Neuronal stem cell (in vitro differentiated cells): Measurements from ENCODE around the gene UNC93A.

Experiments
- DNase-seq: peaks from one replicate; pipeline ENCODE4 v3.0.0-alpha.2; 2013; ENCODE audit warnings: low spot score
- H2AFZ ChIP-seq: one replicate; pipeline ENCODE4 v1.6.1; 2013; ENCODE audit warnings: mild to moderate bottlenecking, low read length, inconsistent platforms
- H2AK5ac ChIP-seq: 2 replicates; pipeline ENCODE4 v1.6.1; 2013; ENCODE audit warnings: low read depth, mild to moderate bottlenecking, inconsistent platforms, low read length, moderate library complexity, mixed read lengths
- H2BK120ac ChIP-seq: 2 replicates; pipeline ENCODE4 v1.6.1; 2013; ENCODE audit warnings: low read depth, mild to moderate bottlenecking, inconsistent platforms, low read length, moderate library complexity, mixed read lengths
- H2BK12ac ChIP-seq: one replicate; pipeline ENCODE4 v1.6.1; 2013; ENCODE audit warnings: low read length, inconsistent platforms
- H2BK15ac ChIP-seq: 2 replicates; pipeline ENCODE4 v1.6.1; 2013; ENCODE audit warnings: mild to moderate bottlenecking, low read length, inconsistent platforms, mixed read lengths
- H2BK5ac ChIP-seq: one replicate; pipeline ENCODE4 v1.6.1; 2013; ENCODE audit warnings: inconsistent platforms, mild to moderate bottlenecking, low read length, moderate library complexity
- H3K14ac ChIP-seq: one replicate; pipeline ENCODE4 v1.6.1; 2013; ENCODE audit warnings: low read length, inconsistent platforms
- H3K18ac ChIP-seq: 2 replicates; pipeline ENCODE4 v1.6.1; 2013; ENCODE audit warnings: low read length, inconsistent platforms
- H3K23ac ChIP-seq: 2 replicates; pipeline ENCODE4 v1.6.1; 2013; ENCODE audit warnings: low read depth, mild to moderate bottlenecking, mixed read lengths, low read length, inconsistent platforms; ENCODE audit not compliant: poor library complexity
- H3K27ac ChIP-seq: replicated peaks from 3 replicates; pipeline ENCODE4 v1.5.1; 2013; ENCODE audit warnings: low read length, inconsistent platforms
- H3K27me3 ChIP-seq, 3 experiments: 2 replicates each; pipeline ENCODE4 v1.6.1; 2013; ENCODE audit warnings: low read length in 3 of 3, mild to moderate bottlenecking in 2 of 3, inconsistent platforms in 1 of 3, low read depth in 1 of 3, mixed read lengths in 1 of 3, moderate library complexity in 1 of 3; ENCODE audit not compliant: control insufficient read depth in 3 of 3, insufficient read depth in 3 of 3
- H3K36me3 ChIP-seq, 2 donors: replicated peaks in 1 of 2; 2 replicates each; pipeline ENCODE4 v1.6.1; 2013; ENCODE audit warnings: low read length in 2 of 2; ENCODE audit not compliant: control insufficient read depth in 2 of 2, insufficient read depth in 2 of 2
- H3K4ac ChIP-seq: 2 replicates; pipeline ENCODE4 v1.6.1; 2013; ENCODE audit warnings: inconsistent platforms, mild to moderate bottlenecking, low read length, moderate library complexity
- H3K4me1 ChIP-seq, 2 donors: 1 replicate in 1 of 2; 2 replicates in 1 of 2; pipeline ENCODE4 v1.6.1; 2013; ENCODE audit warnings: low read length in 2 of 2, low read depth in 1 of 2; ENCODE audit not compliant: control insufficient read depth in 2 of 2, insufficient read depth in 1 of 2
- H3K4me2 ChIP-seq: one replicate; pipeline ENCODE4 v1.6.1; 2013; ENCODE audit warnings: mild to moderate bottlenecking, low read length, inconsistent platforms; ENCODE audit not compliant: insufficient read depth, poor library complexity, severe bottlenecking
- H3K4me3 ChIP-seq, 2 donors: 2 replicates each; pipeline ENCODE4 v1.5.1; 2013; ENCODE audit warnings: low read length in 2 of 2, mild to moderate bottlenecking in 2 of 2, inconsistent platforms in 1 of 2, moderate library complexity in 1 of 2
- H3K79me1 ChIP-seq: one replicate; pipeline ENCODE4 v1.6.1; 2013; ENCODE audit warnings: low read depth, mild to moderate bottlenecking, inconsistent platforms, low read length, moderate library complexity
- H3K9ac ChIP-seq: one replicate; pipeline ENCODE4 v1.6.1; 2013; ENCODE audit warnings: mild to moderate bottlenecking, low read depth, low read length, inconsistent platforms; ENCODE audit not compliant: poor library complexity
- H3K9me3 ChIP-seq, 2 donors: replicated peaks in 1 of 2; 2 replicates each; pipeline versions ENCODE3 to v1.6.1; 2013; ENCODE audit warnings: low read length in 2 of 2, mild to moderate bottlenecking in 2 of 2, inconsistent platforms in 1 of 2, low read depth in 1 of 2, mixed read lengths in 1 of 2, moderate library complexity in 1 of 2; ENCODE audit not compliant: control insufficient read depth in 2 of 2, insufficient read depth in 1 of 2
- H4K8ac ChIP-seq: one replicate; pipeline ENCODE4 v1.6.1; 2013; ENCODE audit warnings: low read depth, mild to moderate bottlenecking, inconsistent platforms, low read length, moderate library complexity
- H4K91ac ChIP-seq: one replicate; pipeline ENCODE4 v1.6.1; 2013; ENCODE audit warnings: low read length, low read depth, mild to moderate bottlenecking, inconsistent platforms; ENCODE audit not compliant: poor library complexity
- WGBS, 2 donors: extraction: QIAGEN DNeasy Blood & Tissue Kit; methylation state at CpG; one replicate each; pipeline ENCODE4 v1.1.7; 2013; ENCODE audit warnings: missing lambda C conversion rate in 2 of 2, mixed read lengths in 1 of 2; ENCODE audit not compliant: insufficient read length in 2 of 2, insufficient replicate concordance in 1 of 2; ENCODE audit errors: extremely low coverage in 2 of 2; 5-methylcytosine and 5-hydroxymethylcytosine counted together

Gene UNC93A

GRCh38 chr6:167244064-167244960 lies 46.8 kb upstream of the UNC93A start:
- no peak overlapping the region for H3K9ac ChIP-seq
- no peak overlapping the region for H3K27ac ChIP-seq
- H3K36me3 ChIP-seq = no peaks in the 10 kb centered on the region
- no peaks in the 10 kb centered on the region for H3K79me1 ChIP-seq
- peak overlapping the region; percentile 73 for H3K18ac ChIP-seq
- H2BK12ac ChIP-seq = no peak overlapping the region
- H3K4me3 ChIP-seq = peak overlapping the region in 1 of 2 donors; percentile 10
- H4K91ac ChIP-seq = no peak overlapping the region
- no peak overlapping the region for H4K8ac ChIP-seq
- no peak for DNase-seq
- H2AK5ac ChIP-seq = no peak overlapping the region
- peak overlapping the region; percentile 66 for H2AFZ ChIP-seq
- peak overlapping the region; percentile 6 for H3K4ac ChIP-seq
- H3K23ac ChIP-seq = no peak overlapping the region
- no peak overlapping the region for H2BK15ac ChIP-seq
- H3K4me2 ChIP-seq = no peak overlapping the region
- H3K9me3 ChIP-seq = peaks cover 0 to 2% of the 10 kb centered on the region in 2 donors
- no CpG with 5 or more reads among the region's 11 CpGs for WGBS, 2 donors
- peak overlapping the region; percentile 11 for H2BK120ac ChIP-seq
- H3K4me1 ChIP-seq = peaks cover 18 to 28% of the 10 kb centered on the region in 2 donors
- no peak overlapping the region for H3K14ac ChIP-seq
- no peaks in the 10 kb centered on the region for H3K27me3 ChIP-seq
- H2BK5ac ChIP-seq = no peak overlapping the region

- no peak for DNase-seq
- H3K4ac ChIP-seq = no peak overlapping the region
- peak overlapping the region; percentile 66 for H2AFZ ChIP-seq
- no peak overlapping the region for H4K91ac ChIP-seq
- H2BK120ac ChIP-seq = no peak overlapping the region
- peaks cover 0 to 2% of the 10 kb centered on the region in 2 donors for H3K9me3 ChIP-seq
- no CpG with 5 or more reads among the region's 4 CpGs for WGBS, 2 donors
- peaks cover 18 to 28% of the 10 kb centered on the region in 2 donors for H3K4me1 ChIP-seq
- no peak overlapping the region for H2AK5ac ChIP-seq
- no peak overlapping the region for H3K9ac ChIP-seq
- H3K4me3 ChIP-seq = no peak overlapping the region
- H3K18ac ChIP-seq = no peak overlapping the region
- no peak overlapping the region for H3K23ac ChIP-seq
- no peak overlapping the region for H4K8ac ChIP-seq
- H3K27ac ChIP-seq = no peak overlapping the region
- no peak overlapping the region for H2BK12ac ChIP-seq
- no peak overlapping the region for H3K14ac ChIP-seq
- H3K79me1 ChIP-seq = no peaks in the 10 kb centered on the region
- H3K4me2 ChIP-seq = no peak overlapping the region
- no peaks in the 10 kb centered on the region for H3K27me3 ChIP-seq
- no peak overlapping the region for H2BK15ac ChIP-seq
- H2BK5ac ChIP-seq = no peak overlapping the region
- no peaks in the 10 kb centered on the region for H3K36me3 ChIP-seq
Observed at GRCh38 chr6:167244991-167245390, 46.1 kb upstream of the UNC93A start.

- H4K8ac ChIP-seq = no peak overlapping the region
Observed at GRCh38 chr6:167245591-167245990, 45.5 kb upstream of the UNC93A start.

GRCh38 chr6:167247814-167248595 lies 43.1 kb upstream of the UNC93A start:
- WGBS, 2 donors = no CpG with 5 or more reads among the region's 24 CpGs
- no peak for DNase-seq

More at GRCh38 chr6:167245591-167245990, 45.5 kb upstream of the UNC93A start:
- no peaks in the 10 kb centered on the region for H3K36me3 ChIP-seq
- H3K4me3 ChIP-seq = no peak overlapping the region
- H2BK5ac ChIP-seq = no peak overlapping the region
- no peak overlapping the region for H3K23ac ChIP-seq
- no peak overlapping the region for H3K18ac ChIP-seq
- no peak for DNase-seq
- H3K9ac ChIP-seq = no peak overlapping the region
- no peak overlapping the region for H2AFZ ChIP-seq
- no peak overlapping the region for H2BK15ac ChIP-seq
- H3K4me2 ChIP-seq = no peak overlapping the region
- no peak overlapping the region for H3K27ac ChIP-seq
- peaks cover 18 to 28% of the 10 kb centered on the region in 2 donors for H3K4me1 ChIP-seq
- no peaks in the 10 kb centered on the region for H3K27me3 ChIP-seq
- WGBS, 2 donors = no CpG with 5 or more reads among the region's 3 CpGs
- H3K79me1 ChIP-seq = no peaks in the 10 kb centered on the region
- H3K4ac ChIP-seq = no peak overlapping the region
- no peak overlapping the region for H4K91ac ChIP-seq
- no peak overlapping the region for H3K14ac ChIP-seq
- peaks cover 0 to 2% of the 10 kb centered on the region in 2 donors for H3K9me3 ChIP-seq
- H2AK5ac ChIP-seq = no peak overlapping the region
- no peak overlapping the region for H2BK120ac ChIP-seq
- H2BK12ac ChIP-seq = no peak overlapping the region

More at GRCh38 chr6:167247814-167248595, 43.1 kb upstream of the UNC93A start:
- Histone ChIP-seq H3K4me2 (no peak overlapping the region), H3K27ac (no peak overlapping the region), H2AFZ (no peak overlapping the region), H2BK12ac (no peak overlapping the region), H3K36me3 (no peaks in the 10 kb centered on the region), H2AK5ac (no peak overlapping the region), H3K9ac (no peak overlapping the region), H3K79me1 (no peaks in the 10 kb centered on the region), H2BK120ac (no peak overlapping the region), H4K91ac (no peak overlapping the region), H2BK5ac (no peak overlapping the region), H3K9me3 (no peaks in the 10 kb centered on the region), H3K18ac (peak overlapping the region; percentile 90), H4K8ac (no peak overlapping the region), H3K14ac (no peak overlapping the region), H3K4me1 (peaks cover 16% of the 10 kb centered on the region in 2 donors), H3K27me3 (no peaks in the 10 kb centered on the region), H3K23ac (no peak overlapping the region), H3K4ac (no peak overlapping the region), H3K4me3 (no peak overlapping the region), H2BK15ac (no peak overlapping the region)
